ENCODE results near the gene TM4SF18.
"Not testable (repeated sequence)": the region's sequence is repeated elsewhere in the genome, so short reads cannot be mapped to it uniquely, and the experiment has no call there.

Gene TM4SF18

GRCh38 chr3:149368201-149368673 lies 34.8 kb upstream of the TM4SF18 start:
- DNase-seq = no peak

GRCh38 chr3:149366941-149367840 lies 33.8 kb upstream of the TM4SF18 start:
- no peak for DNase-seq

- no peak for DNase-seq
Observed at GRCh38 chr3:149366031-149366430, 32.6 kb upstream of the TM4SF18 start.

- no peak for DNase-seq
Observed at GRCh38 chr3:149364624-149365023, 31.2 kb upstream of the TM4SF18 start.

GRCh38 chr3:149363053-149363452 lies 29.6 kb upstream of the TM4SF18 start:
- no peak for DNase-seq

- DNase-seq = no peak
Observed at GRCh38 chr3:149362366-149362765, 28.9 kb upstream of the TM4SF18 start.

- no peak for DNase-seq
Observed at GRCh38 chr3:149356630-149357029, 23.2 kb upstream of the TM4SF18 start.

GRCh38 chr3:149356044-149356592 lies 22.7 kb upstream of the TM4SF18 start:
- no peak for DNase-seq

GRCh38 chr3:149353581-149354184 lies 20.2 kb upstream of the TM4SF18 start:
- no peak for DNase-seq

- DNase-seq = peak; percentile 2
Observed at GRCh38 chr3:149352556-149352955, 19.1 kb upstream of the TM4SF18 start.

GRCh38 chr3:149343951-149344350 lies 10.5 kb upstream of the TM4SF18 start:
- DNase-seq = no peak

- DNase-seq = no peak
Observed at GRCh38 chr3:149342413-149343380, 9.3 kb upstream of the TM4SF18 start.

- DNase-seq = no peak
Observed at GRCh38 chr3:149340310-149340933, 7.0 kb upstream of the TM4SF18 start.

GRCh38 chr3:149339931-149340309 lies 6.5 kb upstream of the TM4SF18 start:
- no peak for DNase-seq

GRCh38 chr3:149337486-149337885 lies 4.0 kb upstream of the TM4SF18 start:
- DNase-seq = not testable (repeated sequence)

- DNase-seq = no peak
Observed at GRCh38 chr3:149336925-149337324, 3.5 kb upstream of the TM4SF18 start.

GRCh38 chr3:149332771-149333170 lies 665 bp downstream of the TM4SF18 start:
- no peak for DNase-seq

- DNase-seq = no peak
Observed at GRCh38 chr3:149332227-149332765, 1.1 kb downstream of the TM4SF18 start.

- no peak for DNase-seq
Observed at GRCh38 chr3:149331396-149331795, 2.0 kb downstream of the TM4SF18 start.

- DNase-seq = no peak
Observed at GRCh38 chr3:149330609-149331331, 2.7 kb downstream of the TM4SF18 start.

GRCh38 chr3:149327156-149327555 lies 6.3 kb downstream of the TM4SF18 start:
- no peak for DNase-seq

Measured in NCI-H1694 treated with DMSO at 0.1 percent for 48 hours (cell line).